K562 (cell line): ENCODE data around the gene AQP1. TPM values are rescaled to one million over a fixed set of nuclear protein-coding genes. Genes with fewer than 3 reads are reported as not detected.

Experiments used
- ATAC-seq: fragments of 200-7000 bp; cut with Tn5 transposase; 3 replicates; pipeline ENCODE4 v1.9.1; 2020; ENCODE audit warnings: moderate library complexity
- BruUV-seq: library from RNA; stranded (reverse); fragments of 400-500 nt; replicated peaks from 2 replicates; lab custom pipeline; 2021; lab: Mats Ljungman, UMichigan
- CTCF ChIA-PET: fragments of 300-600 bp; formaldehyde crosslinking; extraction: SDS; loops from one replicate; lab custom pipeline; 2021; ENCODE audit warnings: low intra/inter-chr PET ratio; lab: Yijun Ruan, JAX
- POLR2A ChIA-PET: fragments of 300-600, 350-650 bp; sonication (Branson Sonifier 250); formaldehyde crosslinking; extraction: SDS; loops from one replicate; lab custom pipeline; 2021; ENCODE audit warnings: antibody characterized with exemption, inconsistent platforms; lab: Yijun Ruan, JAX
- DNase-seq, 4 experiments: peaks; one replicate each; pipeline versions ENCODE4 v3.0.0 to v3.0.0-alpha.2; 2011 to 2018; ENCODE audit warnings: low spot score in 3 of 4, mixed read lengths in 3 of 4; ENCODE audit errors: extremely low read depth in 1 of 4
- FAIRE-seq: peaks from 2 replicates; lab custom pipeline; 2011; peaks lifted over from hg19 to GRCh38; lab: Jason Lieb, UNC
- H2AFZ ChIP-seq: 2 replicates; pipeline ENCODE4 v1.6.0; 2011; ENCODE audit warnings: low read depth, low read length, control low read depth, inconsistent platforms
- H3K27ac ChIP-seq: fragments of 200-600 bp; 3 replicates; pipeline ENCODE4 v1.8.0; 2011; ENCODE audit warnings: low read depth, mild to moderate bottlenecking, control low read depth, inconsistent platforms, low read length, moderate library complexity, mixed read lengths; ENCODE audit errors: extremely low read depth
- H3K27me3 ChIP-seq, 2 experiments: fragments of 300-600 bp in 1 of 2; 2 replicates in 1 of 2; 3 replicates in 1 of 2; pipeline versions ENCODE4 v1.6.0 to v1.8.0; 2011; ENCODE audit warnings: inconsistent platforms in 2 of 2, low read length in 2 of 2, mild to moderate bottlenecking in 1 of 2, mixed read lengths in 1 of 2, moderate library complexity in 1 of 2; ENCODE audit not compliant: control insufficient read depth in 2 of 2, insufficient read depth in 2 of 2
- H3K36me3 ChIP-seq: fragments of 300-600 bp; 3 replicates; pipeline ENCODE4 v1.8.0; 2011; ENCODE audit warnings: mild to moderate bottlenecking, low read length, inconsistent platforms; ENCODE audit not compliant: control insufficient read depth, insufficient read depth
- H3K4me1 ChIP-seq, 2 experiments: fragments of 200-600 bp in 1 of 2; replicated peaks in 1 of 2; 2 replicates in 1 of 2; 3 replicates in 1 of 2; pipeline versions ENCODE4 v1.5.1 to v1.8.0; 2011; ENCODE audit warnings: inconsistent platforms in 2 of 2, low read length in 2 of 2, mild to moderate bottlenecking in 1 of 2, mixed read lengths in 1 of 2, moderate library complexity in 1 of 2; ENCODE audit not compliant: control insufficient read depth in 2 of 2, insufficient read depth in 2 of 2
- H3K4me2 ChIP-seq: 2 replicates; pipeline ENCODE4 v1.6.1; 2011; ENCODE audit warnings: low read length, control low read depth, inconsistent platforms, mixed read lengths; ENCODE audit not compliant: insufficient read depth
- H3K4me3 ChIP-seq: fragments of 200-600 bp; sonication (generic), shearing (Covaris generic); 2 replicates; pipeline ENCODE4 v1.5.1; 2016; ENCODE audit warnings: control low read depth, inconsistent platforms
- H3K79me2 ChIP-seq: fragments of 200-600 bp; 3 replicates; pipeline ENCODE4 v1.8.0; 2011; ENCODE audit warnings: low read length, inconsistent platforms; ENCODE audit not compliant: control insufficient read depth, insufficient read depth
- H3K9ac ChIP-seq, 2 experiments: 2 replicates each; pipeline versions ENCODE4 v1.6.0 to v1.6.1; 2011; ENCODE audit warnings: low read depth in 2 of 2, low read length in 2 of 2, control low read depth in 1 of 2, inconsistent platforms in 1 of 2, mild to moderate bottlenecking in 1 of 2, mixed read lengths in 1 of 2; ENCODE audit not compliant: insufficient read depth in 1 of 2
- H3K9me1 ChIP-seq: one replicate; pipeline ENCODE4 v1.6.0; 2011; ENCODE audit warnings: inconsistent platforms, mild to moderate bottlenecking, low read length, moderate library complexity; ENCODE audit not compliant: control insufficient read depth, insufficient read depth
- H3K9me3 ChIP-seq: replicated peaks from 2 replicates; pipeline ENCODE4 v1.5.1; 2011; ENCODE audit warnings: low read depth, low read length, inconsistent platforms; ENCODE audit not compliant: control insufficient read depth, insufficient read depth
- H4K20me1 ChIP-seq: replicated peaks from 2 replicates; pipeline ENCODE4 v1.6.1; 2011; ENCODE audit warnings: low read length, inconsistent platforms, mixed read lengths; ENCODE audit not compliant: control insufficient read depth, insufficient read depth
- GATAD2A ChIP-seq: fragments of 450-650 bp; IDR thresholded peaks from 2 replicates; pipeline ENCODE4 v1.6.1; 2017
- HMG20A ChIP-seq: fragments of 450-650 bp; formaldehyde crosslinking; conservative IDR thresholded peaks from 2 replicates; pipeline ENCODE4 v1.4.0; 2020; ENCODE audit warnings: mild to moderate bottlenecking, mixed read lengths
- KAT2B ChIP-seq: IDR thresholded peaks from one replicate; pipeline ENCODE4 v1.6.1; 2012; ENCODE audit warnings: low read depth, mild to moderate bottlenecking, control low read depth, inconsistent platforms, low read length, moderate library complexity
- MED1 ChIP-seq: sonication (generic); formaldehyde crosslinking; IDR thresholded peaks from 2 replicates; pipeline ENCODE4 v1.8.1; 2023; ENCODE audit warnings: missing genetic modification reagents, borderline replicate concordance
- NFATC3 ChIP-seq: fragments of 450-650 bp; IDR thresholded peaks from 2 replicates; pipeline ENCODE4 v1.6.1; 2017; ENCODE audit warnings: mild to moderate bottlenecking
- PML ChIP-seq: IDR thresholded peaks from 2 replicates; pipeline ENCODE4 v1.6.1; 2012; ENCODE audit warnings: low read length, inconsistent platforms
- WGBS: fragments of 100-300 bp; shearing (Covaris generic); methylation state at CpG from one replicate; pipeline ENCODE4 v1.1.6; 2016; ENCODE audit warnings: low coverage, mixed read lengths; ENCODE audit not compliant: insufficient coverage; ENCODE audit errors: missing lambda C conversion rate; 5-methylcytosine and 5-hydroxymethylcytosine counted together
- in situ Hi-C: fragments of 300-500 bp; cut with MboI; formaldehyde crosslinking; loops from 4 replicates; pipeline ENCODE4 v1.15.0; 2018; ENCODE audit warnings: inconsistent platforms, mixed read lengths
- intact Hi-C: fragments of 100-400 bp; cut with micrococcal nuclease; formaldehyde crosslinking; loops from 2 replicates; pipeline ENCODE4 v1.14.2; 2022
- polyA plus RNA-seq, 8 experiments: library from polyadenylated mRNA; depleted of rRNA in 4 of 8; stranded (reverse) in 5 of 8; unstranded in 3 of 8; fragments of >200 nt; fragmentation: Nextera tagmentation in 2 of 8; fragmentation: Illumina TruSeq in 1 of 8; extraction: Ambion mirVana in 2 of 8; extraction: Trizol in 1 of 8; gene quantifications; 2 replicates each; pipeline versions ENCODE4 v1.2.1 to v1.2.3, GENCODE V29; 2011 to 2014; ENCODE audit warnings: inconsistent platforms in 1 of 8, missing spikeins in 1 of 8
- total RNA-seq, 7 experiments: library from RNA; depleted of rRNA in 6 of 7; stranded (reverse); fragments of >200 nt in 6 of 7; fragmentation: Illumina TruSeq in 2 of 7; extraction: Trizol in 2 of 7; gene quantifications; 2 replicates each; pipeline versions ENCODE4 v1.2.1 to v1.2.3, GENCODE V29; 2011 to 2021; ENCODE audit warnings: low replicate concordance in 1 of 7
- TF ChIP-seq, protein P1 (sequence below), 2 experiments: IDR thresholded peaks in 1 of 2; conservative IDR thresholded peaks in 1 of 2; 2 replicates each; pipeline ENCODE4 v1.6.1; 2016; ENCODE audit warnings: low read depth in 2 of 2, mild to moderate bottlenecking in 1 of 2, missing compliant biosample characterization in 1 of 2, missing genetic modification characterization in 1 of 2, moderate library complexity in 1 of 2
- TF ChIP-seq, protein P2 (sequence below): fragments of 450-650 bp; IDR thresholded peaks from 2 replicates; pipeline ENCODE4 v1.6.1; 2016

AQP1 gene
- total and polyA plus RNA-seq, 9 of the 15 experiments (the other 6 are each of a cell fraction or from before 2014, with no cell fraction given) = 0.18 to 12.6 (median 4.1) TPM

DNA sequence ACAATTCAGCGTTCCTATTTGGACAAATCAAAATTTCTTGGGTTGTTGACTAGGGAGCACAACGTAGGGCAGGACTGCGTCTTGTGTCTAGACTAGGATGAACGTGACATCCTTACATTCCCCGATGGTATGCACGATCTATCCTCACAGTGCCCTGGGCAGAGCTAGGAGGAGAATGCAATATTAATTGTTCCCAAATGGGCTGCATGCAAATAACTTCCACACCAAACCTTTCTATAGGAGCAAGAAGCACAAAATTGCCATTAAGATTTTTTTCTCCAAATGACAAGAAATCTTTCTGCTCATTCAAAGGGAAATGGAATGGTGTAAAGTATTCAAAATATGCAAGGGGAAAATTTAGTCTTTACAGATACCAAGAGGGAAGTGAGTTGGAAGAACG, 21.4 kb upstream of the AQP1 start (continued):
- TF ChIP-seq, protein P1, sequence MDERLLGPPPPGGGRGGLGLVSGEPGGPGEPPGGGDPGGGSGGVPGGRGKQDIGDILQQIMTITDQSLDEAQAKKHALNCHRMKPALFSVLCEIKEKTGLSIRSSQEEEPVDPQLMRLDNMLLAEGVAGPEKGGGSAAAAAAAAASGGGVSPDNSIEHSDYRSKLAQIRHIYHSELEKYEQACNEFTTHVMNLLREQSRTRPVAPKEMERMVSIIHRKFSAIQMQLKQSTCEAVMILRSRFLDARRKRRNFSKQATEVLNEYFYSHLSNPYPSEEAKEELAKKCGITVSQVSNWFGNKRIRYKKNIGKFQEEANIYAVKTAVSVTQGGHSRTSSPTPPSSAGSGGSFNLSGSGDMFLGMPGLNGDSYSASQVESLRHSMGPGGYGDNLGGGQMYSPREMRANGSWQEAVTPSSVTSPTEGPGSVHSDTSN (CRISPR knock-in tag; IDR thresholded peaks at IDR 0.05; ENCODE audit: low read depth) = no peak
- TF ChIP-seq, protein P1 (tag; conservative IDR thresholded peaks at IDR 0.05; ENCODE audit: low read depth) = no peak

DNA sequence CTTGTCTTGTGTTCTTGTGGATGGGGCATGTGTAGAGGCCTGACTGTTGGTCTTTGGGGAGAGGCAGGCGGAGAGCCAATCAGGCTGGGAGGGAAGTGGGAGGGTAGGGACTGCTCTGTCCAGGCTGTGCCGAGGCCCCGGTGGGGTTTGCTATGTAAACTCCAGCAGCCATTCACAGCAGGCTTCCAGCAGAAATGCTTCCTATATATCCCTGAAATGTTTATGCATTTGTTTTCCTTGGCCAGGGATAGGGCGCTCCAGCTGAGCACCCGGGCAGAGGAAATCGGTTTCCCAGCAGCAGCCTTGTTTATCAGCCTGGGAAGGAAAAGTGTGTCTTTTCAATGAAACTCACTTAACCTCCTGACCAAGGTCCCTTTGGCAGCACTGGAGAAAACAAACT, 18.3 kb upstream of the AQP1 start:
- BruUV-seq = no TSS peak
- in situ Hi-C loops (loop anchor here (5.0 kb wide), 1 partner anchor 79 kb away; no protein-coding TSS in a partner anchor), intact Hi-C loops (loop anchor here (10.0 kb wide), 1 partner anchor 81 kb away; no protein-coding TSS in a partner anchor)
- H3K4me3 ChIP-seq = no peak overlapping the region
- peak overlapping the region in 1 of 2 experiments; percentile 39; a peak in 1 of 4 replicates for H3K9ac ChIP-seq
- DNase-seq = no peak
- no peaks in the 10 kb centered on the region for H3K27me3 ChIP-seq
- H3K27ac ChIP-seq = no peak overlapping the region
- no peak for FAIRE-seq
- H3K79me2 ChIP-seq = no peaks in the 10 kb centered on the region
- POLR2A ChIA-PET = interaction anchor here (1.6 kb wide), 1 partner anchor 15 kb away, joined by 4 read pairs; no protein-coding TSS in a partner anchor
- no peak overlapping the region for H2AFZ ChIP-seq
- H3K36me3 ChIP-seq = no peaks in the 10 kb centered on the region
- CTCF ChIA-PET = no interaction called here
- WGBS = 63% methylated on average over 6 of the region's 6 CpGs
- H3K4me1 ChIP-seq = peaks cover 24 to 40% of the 10 kb centered on the region in 2 experiments
- no peaks in the 10 kb centered on the region for H3K9me1 ChIP-seq
- no peak overlapping the region for H3K4me2 ChIP-seq
- H3K9me3 ChIP-seq = no peaks in the 10 kb centered on the region
- H4K20me1 ChIP-seq = no peaks in the 10 kb centered on the region
- no peak for ATAC-seq
- TF ChIP-seq HMG20A (CRISPR knock-in tag) (no peak), NFATC3 (no peak), GATAD2A (no peak), PML (no peak), MED1 (CRISPR knock-in tag) (no peak), KAT2B (no peak)
- TF ChIP-seq, protein P2, sequence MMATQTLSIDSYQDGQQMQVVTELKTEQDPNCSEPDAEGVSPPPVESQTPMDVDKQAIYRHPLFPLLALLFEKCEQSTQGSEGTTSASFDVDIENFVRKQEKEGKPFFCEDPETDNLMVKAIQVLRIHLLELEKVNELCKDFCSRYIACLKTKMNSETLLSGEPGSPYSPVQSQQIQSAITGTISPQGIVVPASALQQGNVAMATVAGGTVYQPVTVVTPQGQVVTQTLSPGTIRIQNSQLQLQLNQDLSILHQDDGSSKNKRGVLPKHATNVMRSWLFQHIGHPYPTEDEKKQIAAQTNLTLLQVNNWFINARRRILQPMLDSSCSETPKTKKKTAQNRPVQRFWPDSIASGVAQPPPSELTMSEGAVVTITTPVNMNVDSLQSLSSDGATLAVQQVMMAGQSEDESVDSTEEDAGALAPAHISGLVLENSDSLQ = no peak
